GM18498 (cell line): ENCODE measurements around the gene GBX1.

Experiments used
- ATAC-seq: cut with Tn5 transposase; IDR thresholded peaks from one replicate; pipeline ENCODE4 v1.9.1; 2021; ENCODE audit warnings: mild to moderate bottlenecking, moderate library complexity; ENCODE audit not compliant: unreplicated experiment

Gene GBX1

GRCh38 chr7:151141311-151141854, 26.1 kb downstream of the GBX1 start:
- no peak for ATAC-seq

DNA sequence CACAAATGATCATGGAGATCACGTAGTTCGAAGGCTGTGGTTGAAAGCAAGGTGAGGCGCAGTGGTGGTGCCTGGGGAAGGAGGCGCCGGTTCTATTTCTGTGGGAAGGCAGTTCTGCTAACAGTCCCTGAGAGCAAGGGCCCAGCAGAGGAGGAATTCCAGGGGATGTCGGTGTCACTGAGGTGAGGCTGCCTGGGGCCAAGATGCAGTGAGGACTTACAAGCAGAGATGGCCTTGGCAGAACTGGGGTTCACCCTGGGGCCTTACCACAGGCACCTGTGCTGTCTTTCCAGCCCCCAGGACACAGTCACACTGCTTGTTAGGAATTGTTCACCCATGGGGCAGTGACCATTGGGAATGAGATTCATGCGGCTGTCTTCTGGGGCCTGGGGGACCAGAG, 26.7 kb downstream of the GBX1 start:
- no peak for ATAC-seq

DNA sequence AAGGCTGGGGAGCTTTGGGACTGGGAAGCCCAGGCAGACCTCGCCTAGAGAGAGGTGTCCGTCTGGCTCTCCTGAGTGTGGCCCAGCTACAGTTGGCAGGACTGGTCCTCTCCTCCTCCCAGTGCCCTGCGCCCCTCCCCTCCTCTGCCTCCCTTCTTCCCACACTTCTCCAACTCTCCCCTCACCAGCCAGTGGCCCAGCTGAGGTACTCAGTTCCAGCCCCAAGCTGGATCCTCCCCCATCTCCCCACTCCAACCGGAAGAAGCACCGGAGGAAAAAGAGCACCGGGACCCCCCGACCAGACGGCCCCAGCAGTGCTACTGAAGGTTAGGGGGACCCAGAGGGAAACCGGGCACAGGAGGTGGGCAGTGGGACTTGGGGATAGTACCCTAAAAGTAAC, 27.7 kb downstream of the GBX1 start:
- no peak for ATAC-seq

DNA sequence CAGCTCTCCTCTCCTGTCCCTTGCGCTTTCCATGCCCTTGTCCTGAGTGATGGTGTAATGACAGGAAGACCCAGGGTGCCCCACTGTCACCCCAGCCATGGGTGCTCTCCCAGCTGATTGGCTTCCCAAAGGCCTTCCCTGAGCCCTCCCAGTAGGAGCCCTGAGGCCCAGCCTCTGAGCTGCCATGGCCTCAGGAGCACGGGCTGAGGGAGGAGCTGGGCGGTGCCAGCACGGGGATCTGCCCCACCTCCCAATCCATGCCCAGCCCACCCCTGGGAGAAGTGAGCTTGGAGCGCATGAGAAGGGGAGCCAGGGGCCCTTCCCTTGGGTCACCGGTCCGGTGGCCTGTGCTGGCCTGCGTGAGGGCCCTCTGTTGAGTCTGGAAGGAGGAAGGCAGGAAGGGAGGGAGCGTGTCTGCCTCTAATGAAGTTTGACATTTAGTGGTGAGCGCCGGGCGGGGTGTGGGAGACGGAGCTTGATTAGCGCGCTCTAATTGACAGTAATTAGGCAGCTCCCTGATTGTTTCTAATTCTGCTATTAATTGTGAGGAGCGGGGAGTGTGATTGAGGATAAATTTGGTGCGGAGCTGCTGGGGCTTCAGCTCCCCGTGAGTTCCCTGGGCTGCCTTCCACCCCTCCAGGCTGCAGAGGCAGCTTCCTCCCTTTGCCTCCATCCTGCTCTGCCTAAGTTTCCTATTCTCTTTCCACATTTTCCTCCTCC, 28.3 kb downstream of the GBX1 start:
- ATAC-seq: no peak

GRCh38 chr7:151138153-151138851, 29.2 kb downstream of the GBX1 start:
- ATAC-seq: no peak

- ATAC-seq: no peak
Observed at GRCh38 chr7:151137791-151138152, 29.7 kb downstream of the GBX1 start.

DNA sequence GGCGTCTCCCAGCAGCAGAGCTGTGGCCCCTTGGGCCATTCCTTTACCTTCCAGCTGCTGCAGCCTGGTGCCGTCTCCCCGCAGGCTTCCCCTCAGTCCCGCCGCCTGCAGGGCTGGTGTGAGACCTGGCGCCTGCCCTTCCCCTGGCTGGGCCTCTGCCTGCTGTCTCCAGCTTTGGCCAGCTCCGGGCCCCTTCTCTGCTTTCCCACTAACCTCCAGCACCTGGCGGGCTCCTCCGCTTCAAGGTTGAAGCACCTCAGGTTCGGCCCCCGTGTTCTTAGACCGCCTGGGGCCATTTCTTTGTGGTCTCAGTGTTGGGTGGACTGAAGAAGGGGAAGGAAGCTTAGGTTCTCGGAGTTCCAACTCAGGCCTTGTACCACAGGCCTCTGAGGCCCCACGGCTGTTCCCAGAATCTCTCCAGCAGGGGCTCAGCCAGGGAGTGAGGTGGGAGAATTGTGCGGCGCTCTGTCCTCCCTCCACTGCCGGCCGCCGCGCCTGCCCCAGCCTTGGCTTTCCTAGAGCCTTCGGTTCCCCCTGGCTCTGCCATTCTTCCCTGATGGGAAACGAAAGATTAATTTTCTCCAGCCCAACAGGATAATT, 30.3 kb downstream of the GBX1 start:
- ATAC-seq: no peak

GRCh38 chr7:151135866-151136843, 31.3 kb downstream of the GBX1 start:
- ATAC-seq: no peak

GRCh38 chr7:151135525-151135845, 32.0 kb downstream of the GBX1 start:
- no peak for ATAC-seq

GRCh38 chr7:151134743-151135524, 32.6 kb downstream of the GBX1 start:
- ATAC-seq: no peak

DNA sequence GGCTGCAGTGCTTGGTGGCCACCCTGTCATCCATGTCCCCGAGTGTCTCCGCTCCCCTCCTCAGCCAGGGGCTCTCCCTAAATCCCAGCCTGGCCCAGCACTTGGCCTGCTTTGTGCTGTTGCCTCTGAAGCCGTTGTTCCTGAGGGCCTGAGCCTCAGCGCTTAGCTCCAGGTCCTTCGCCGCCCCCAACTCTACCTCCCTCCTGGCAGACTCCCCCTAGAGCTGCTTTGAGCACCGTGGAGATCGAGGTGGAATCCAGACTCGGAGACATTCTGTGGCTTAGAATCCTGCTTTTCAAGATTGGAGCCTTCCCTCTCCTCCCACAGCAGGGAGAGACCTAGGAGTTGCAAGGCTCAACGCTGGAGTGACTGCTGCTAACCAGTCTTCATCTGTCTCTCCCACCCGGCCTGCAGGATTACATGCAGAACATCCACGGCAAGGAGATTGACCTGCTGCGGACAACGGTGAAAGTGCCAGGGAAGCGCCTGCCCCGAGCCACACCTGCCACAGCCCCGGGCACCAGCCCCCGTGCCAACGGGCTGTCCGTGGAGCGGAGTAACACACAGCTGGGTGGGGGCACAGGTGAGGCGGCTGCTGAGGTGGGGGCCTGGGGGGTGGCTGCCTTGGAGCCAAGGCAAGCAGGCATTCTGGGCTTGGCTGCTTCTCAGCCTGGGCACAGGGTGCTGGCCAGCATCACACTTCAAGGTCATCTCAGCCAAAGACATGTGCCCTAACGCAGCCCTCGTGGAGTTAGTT, 33.3 kb downstream of the GBX1 start:
- ATAC-seq: no peak

GRCh38 chr7:151133266-151133985, 34.1 kb downstream of the GBX1 start:
- no peak for ATAC-seq

DNA sequence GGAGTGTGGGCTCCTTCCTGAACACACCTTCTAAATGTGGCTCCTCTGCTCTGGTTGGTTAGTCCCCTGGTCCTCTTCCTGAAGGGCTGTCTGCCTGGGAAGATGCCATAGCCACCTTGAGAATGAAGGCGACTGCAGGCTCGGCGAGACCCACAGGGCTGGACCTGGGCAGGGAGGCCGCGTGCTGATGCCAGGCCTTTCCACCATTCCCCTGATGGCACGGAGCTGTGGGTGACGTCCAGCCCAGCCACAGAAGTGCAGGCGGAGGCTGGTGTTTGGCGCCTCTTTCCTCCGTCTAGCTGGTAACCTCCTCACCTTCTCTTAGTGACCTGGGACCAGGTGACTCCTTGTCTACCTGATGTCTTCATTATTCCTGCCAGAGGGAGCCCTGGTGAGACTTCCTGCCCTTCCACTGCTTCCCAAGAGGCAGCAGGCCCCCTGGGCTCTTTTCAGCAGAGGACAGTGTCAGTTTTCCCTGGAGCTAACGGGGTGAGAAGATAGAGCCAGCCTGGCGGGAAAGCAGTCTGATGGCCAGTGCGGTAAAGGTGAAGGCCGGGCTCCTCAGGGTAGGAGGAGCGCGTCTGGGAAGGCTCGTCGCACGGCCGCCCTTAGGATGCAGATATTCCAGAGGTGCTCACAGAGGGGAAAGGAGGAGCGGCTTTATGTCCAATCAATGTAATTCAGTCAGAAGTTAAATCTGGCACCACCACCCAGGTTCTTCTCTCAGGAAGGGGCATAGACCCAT, 34.9 kb downstream of the GBX1 start:
- no peak for ATAC-seq

DNA sequence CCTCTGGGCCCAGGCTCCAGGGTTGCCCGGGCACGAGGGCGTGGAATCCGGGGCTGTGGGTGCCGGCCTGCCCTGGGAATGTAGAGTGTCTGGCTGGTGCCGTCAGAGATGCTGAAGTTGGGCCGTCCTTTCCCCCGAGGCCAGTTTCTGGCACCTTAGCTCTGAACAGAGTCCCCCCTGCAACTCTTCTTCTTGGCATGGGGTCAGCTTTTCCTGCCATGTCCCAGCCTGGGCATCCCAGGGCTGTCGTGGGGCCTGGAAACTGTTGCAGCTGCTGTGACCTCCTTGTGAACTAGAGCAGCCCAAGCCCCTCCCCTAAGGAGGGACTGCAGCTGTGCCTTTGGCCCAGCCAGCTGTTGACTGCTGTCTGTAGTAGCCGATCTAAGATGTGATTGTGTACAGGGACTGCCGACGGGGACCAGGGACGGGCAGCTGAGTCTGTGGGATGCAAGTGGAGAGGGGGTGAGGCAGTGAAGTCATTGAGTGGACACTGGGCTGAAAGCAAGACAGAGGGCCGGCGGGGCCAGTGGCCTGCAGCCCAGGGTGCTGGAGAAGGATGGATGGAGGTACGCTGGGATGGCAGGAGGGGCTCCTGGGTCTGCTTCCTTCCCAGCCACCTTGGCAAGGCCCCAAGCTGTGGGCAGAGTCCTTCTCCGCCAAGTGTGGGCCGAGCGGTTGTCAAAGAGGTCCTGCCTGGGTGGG, 35.8 kb downstream of the GBX1 start:
- no peak for ATAC-seq

GRCh38 chr7:151131224-151131591, 36.3 kb downstream of the GBX1 start:
- ATAC-seq: no peak

- ATAC-seq: no peak
Observed at GRCh38 chr7:151130741-151131157, 36.7 kb downstream of the GBX1 start.

- ATAC-seq: no peak
Observed at GRCh38 chr7:151129960-151130591, 37.4 kb downstream of the GBX1 start.
